H9 (cell line): ENCODE results near the gene GALNS. TPM values are rescaled to one million over a fixed set of nuclear protein-coding genes. Genes with fewer than 3 reads are reported as not detected.

Experiments used
- DNase-seq: peaks from one replicate; pipeline ENCODE4 v3.0.0-alpha.2; 2017
- H2AFZ ChIP-seq: one replicate; pipeline ENCODE4 v1.6.1; 2013; ENCODE audit warnings: mild to moderate bottlenecking, low read length, control low read depth, moderate library complexity
- H2AK5ac ChIP-seq: 2 replicates; pipeline ENCODE4 v1.6.1; 2013; ENCODE audit warnings: low read length, control low read depth, mixed read lengths; ENCODE audit not compliant: insufficient read length
- H2BK120ac ChIP-seq: one replicate; pipeline ENCODE4 v1.6.1; 2013; ENCODE audit warnings: low read depth, mild to moderate bottlenecking, low read length, control low read depth, inconsistent platforms; ENCODE audit not compliant: poor library complexity, severe bottlenecking
- H2BK12ac ChIP-seq: 2 replicates; pipeline ENCODE4 v1.6.1; 2013; ENCODE audit warnings: low read length, control low read depth, mixed read lengths, low read depth; ENCODE audit not compliant: insufficient read length
- H2BK15ac ChIP-seq: 2 replicates; pipeline ENCODE4 v1.6.1; 2013; ENCODE audit warnings: low read depth, low read length, control low read depth
- H2BK20ac ChIP-seq: one replicate; pipeline ENCODE4 v1.6.1; 2013; ENCODE audit warnings: low read depth, mild to moderate bottlenecking, low read length, control low read depth, inconsistent platforms; ENCODE audit not compliant: poor library complexity, severe bottlenecking
- H2BK5ac ChIP-seq: 2 replicates; pipeline ENCODE4 v1.6.1; 2013; ENCODE audit warnings: low read length, control low read depth, mixed read lengths; ENCODE audit not compliant: insufficient read length
- H3K14ac ChIP-seq: 2 replicates; pipeline ENCODE4 v1.6.1; 2013; ENCODE audit warnings: low read length, control low read depth; ENCODE audit not compliant: insufficient read depth
- H3K18ac ChIP-seq: 2 replicates; pipeline ENCODE4 v1.6.1; 2013; ENCODE audit warnings: low read depth, mild to moderate bottlenecking, mixed read lengths, low read length, control low read depth; ENCODE audit not compliant: insufficient read length
- H3K23ac ChIP-seq: 2 replicates; pipeline ENCODE4 v1.6.1; 2013; ENCODE audit warnings: low read length, control low read depth, mixed read lengths, low read depth; ENCODE audit not compliant: insufficient read length
- H3K23me2 ChIP-seq: 2 replicates; pipeline ENCODE4 v1.6.1; 2013; ENCODE audit warnings: low read depth, mild to moderate bottlenecking, mixed read lengths, low read length, control low read depth; ENCODE audit not compliant: insufficient read length, poor library complexity, severe bottlenecking
- H3K27ac ChIP-seq: 2 replicates; pipeline ENCODE4 v1.5.1; 2013; ENCODE audit warnings: low read length, control low read depth, mixed read lengths, low read depth; ENCODE audit not compliant: insufficient read length
- H3K27me3 ChIP-seq: 2 replicates; pipeline ENCODE4 v1.6.1; 2013; ENCODE audit warnings: low read length, control low read depth, inconsistent platforms; ENCODE audit not compliant: insufficient read depth
- H3K4ac ChIP-seq: 2 replicates; pipeline ENCODE4 v1.6.1; 2013; ENCODE audit warnings: low read depth, mild to moderate bottlenecking, control low read depth, inconsistent platforms, low read length, moderate library complexity
- H3K4me1 ChIP-seq: 2 replicates; pipeline ENCODE4 v1.6.1; 2013; ENCODE audit warnings: low read length, control low read depth, inconsistent platforms; ENCODE audit not compliant: insufficient read depth
- H3K4me2 ChIP-seq: 2 replicates; pipeline ENCODE4 v1.6.1; 2013; ENCODE audit warnings: low read length, control low read depth, mixed read lengths; ENCODE audit not compliant: insufficient read length, insufficient read depth
- H3K56ac ChIP-seq: 2 replicates; pipeline ENCODE4 v1.6.1; 2013; ENCODE audit warnings: low read depth, mild to moderate bottlenecking, mixed read lengths, low read length, control low read depth; ENCODE audit not compliant: insufficient read length
- H3K79me1 ChIP-seq: 2 replicates; pipeline ENCODE4 v1.6.1; 2013; ENCODE audit warnings: low read depth, mild to moderate bottlenecking, moderate library complexity, low read length, control low read depth, inconsistent platforms; ENCODE audit not compliant: insufficient read depth, poor library complexity, severe bottlenecking
- H3K79me2 ChIP-seq: 2 replicates; pipeline ENCODE4 v1.6.1; 2013; ENCODE audit warnings: low read length, control low read depth, inconsistent platforms; ENCODE audit not compliant: insufficient read depth
- H3K9ac ChIP-seq: 2 replicates; pipeline ENCODE4 v1.6.1; 2013; ENCODE audit warnings: low read length, control low read depth, mixed read lengths; ENCODE audit not compliant: insufficient read length; ENCODE audit errors: extremely low read depth
- H3K9me3 ChIP-seq: one replicate; pipeline ENCODE4 v1.6.1; 2013; ENCODE audit warnings: low read depth, low read length, inconsistent platforms; ENCODE audit not compliant: control insufficient read depth
- H3T11ph ChIP-seq: one replicate; pipeline ENCODE4 v1.6.1; 2013; ENCODE audit warnings: mild to moderate bottlenecking, low read length, control low read depth, inconsistent platforms
- H4K20me1 ChIP-seq: one replicate; pipeline ENCODE4 v1.6.1; 2013; ENCODE audit not compliant: control insufficient read depth, insufficient read length, insufficient read depth
- H4K5ac ChIP-seq: 2 replicates; pipeline ENCODE4 v1.6.1; 2013; ENCODE audit warnings: low read depth, mild to moderate bottlenecking, mixed read lengths, low read length, control low read depth; ENCODE audit not compliant: insufficient read length
- H4K8ac ChIP-seq: replicated peaks from 2 replicates; pipeline ENCODE4 v1.6.1; 2013; ENCODE audit warnings: low read length, control low read depth, mixed read lengths, low read depth; ENCODE audit not compliant: insufficient read length
- H4K91ac ChIP-seq: 2 replicates; pipeline ENCODE4 v1.6.1; 2013; ENCODE audit warnings: low read depth, mild to moderate bottlenecking, moderate library complexity, mixed read lengths, low read length, control low read depth; ENCODE audit not compliant: insufficient read length
- H3K27ac Mint-ChIP-seq, 3 experiments: 2 replicates in 2 of 3; 3 replicates in 1 of 3; pipeline ENCODE4 v1.8.0; 2020 to 2021; ENCODE audit warnings: mixed read lengths in 3 of 3, mild to moderate bottlenecking in 1 of 3, moderate library complexity in 1 of 3
- H3K27me3 Mint-ChIP-seq: 2 replicates; pipeline ENCODE4 v1.8.0; 2021; ENCODE audit warnings: low read depth, mild to moderate bottlenecking, moderate library complexity, mixed read lengths
- H3K36me3 Mint-ChIP-seq, 3 experiments: 2 replicates in 2 of 3; 3 replicates in 1 of 3; pipeline ENCODE4 v1.8.0; 2020 to 2021; ENCODE audit warnings: low read depth in 3 of 3, mixed read lengths in 3 of 3; ENCODE audit not compliant: insufficient read depth in 1 of 3
- H3K4me1 Mint-ChIP-seq, 2 experiments: 2 replicates each; pipeline ENCODE4 v1.8.0; 2020; ENCODE audit warnings: mixed read lengths in 2 of 2
- H3K4me3 Mint-ChIP-seq, 2 experiments: 2 replicates in 1 of 2; 3 replicates in 1 of 2; pipeline ENCODE4 v1.8.0; 2020 to 2021; ENCODE audit warnings: mild to moderate bottlenecking in 2 of 2, mixed read lengths in 2 of 2, moderate library complexity in 1 of 2
- H3K9me3 Mint-ChIP-seq, 2 experiments: 2 replicates in 1 of 2; 3 replicates in 1 of 2; pipeline ENCODE4 v1.8.0; 2020; ENCODE audit warnings: mild to moderate bottlenecking in 2 of 2, mixed read lengths in 2 of 2, moderate library complexity in 1 of 2
- CTCF ChIP-seq: fragments of 200-600 bp; sonication (generic); conservative IDR thresholded peaks from 3 replicates; pipeline ENCODE4 v1.8.0; 2021; ENCODE audit warnings: antibody characterized with exemption, mild to moderate bottlenecking
- WGBS: extraction: QIAGEN DNeasy Blood & Tissue Kit; methylation state at CpG from one replicate; pipeline ENCODE4 v1.1.7; 2013; ENCODE audit warnings: missing lambda C conversion rate, low lambda C conversion rate, mixed read lengths; ENCODE audit not compliant: insufficient read length; ENCODE audit errors: extremely low coverage; 5-methylcytosine and 5-hydroxymethylcytosine counted together
- total RNA-seq: library from RNA; stranded (reverse); gene quantifications from 2 replicates; pipeline ENCODE4 v1.2.1, GENCODE V29; 2021

Gene GALNS
- total RNA-seq, 1 experiment from 2014 or later = 20.3 TPM

- H3K36me3 Mint-ChIP-seq = peaks cover 19 to 29% (median 22%) of the 10 kb centered on the region in 3 experiments
- Histone ChIP-seq H3K4me1 (no peaks in the 10 kb centered on the region), H3K18ac (no peak overlapping the region), H4K8ac (no peak overlapping the region), H4K91ac (no peak overlapping the region), H3K27ac (no peak overlapping the region), H2BK20ac (no peak overlapping the region), H3K14ac (no peak overlapping the region; the same call in 1 of the 2 replicates), H3K23me2 (peaks cover 8% of the 10 kb centered on the region), H4K5ac (peak overlapping the region; percentile 14), H2BK12ac (no peak overlapping the region), H2BK120ac (no peak overlapping the region), H3K23ac (no peak overlapping the region), H3K9me3 (no peaks in the 10 kb centered on the region), H4K20me1 (no peaks in the 10 kb centered on the region), H3K4me2 (peak overlapping the region; percentile 98), H2AK5ac (no peak overlapping the region), H3K4ac (no peak overlapping the region), H3K27me3 (no peaks in the 10 kb centered on the region), H2AFZ (no peak overlapping the region), H2BK5ac (no peak overlapping the region), H3K79me2 (no peaks in the 10 kb centered on the region), H3K79me1 (no peaks in the 10 kb centered on the region), H3K9ac (peak overlapping the region; percentile 83), H2BK15ac (no peak overlapping the region), H3K56ac (no peak overlapping the region), H3T11ph (no peak overlapping the region)
- peak; percentile 65; the same call in 2 of the 3 replicates for TF ChIP-seq CTCF
- no peaks in the 10 kb centered on the region; a peak in 1 of 5 replicates for H3K9me3 Mint-ChIP-seq
- H3K4me3 Mint-ChIP-seq = peak overlapping the region; percentile 96 to 100
- H3K27me3 Mint-ChIP-seq = no peaks in the 10 kb centered on the region
- peaks cover 9 to 18% of the 10 kb centered on the region in 2 experiments for H3K4me1 Mint-ChIP-seq
- H3K27ac Mint-ChIP-seq = peak overlapping the region; percentile 24 to 98 (median 89); a peak in 6 of 7 replicates
- no CpG with 5 or more reads among the region's 12 CpGs for WGBS
- DNase-seq = peak; percentile 64
These were observed 1.1 kb upstream of the GALNS start for GRCh38 chr16:88857728-88858339.
